GM19023 (cell line): Measurements from ENCODE around the gene CSAG3.

Source experiments
- ATAC-seq: cut with Tn5 transposase; IDR thresholded peaks from one replicate; pipeline ENCODE4 v1.9.1; 2021; ENCODE audit warnings: mild to moderate bottlenecking, moderate library complexity; ENCODE audit not compliant: unreplicated experiment

CSAG3 gene

GRCh38 chrX:152806035-152806434 is 47.0 kb downstream of the CSAG3 start:
- ATAC-seq: no peak
